ENCODE measurements around the gene PRRX1.

Gene PRRX1

DNA sequence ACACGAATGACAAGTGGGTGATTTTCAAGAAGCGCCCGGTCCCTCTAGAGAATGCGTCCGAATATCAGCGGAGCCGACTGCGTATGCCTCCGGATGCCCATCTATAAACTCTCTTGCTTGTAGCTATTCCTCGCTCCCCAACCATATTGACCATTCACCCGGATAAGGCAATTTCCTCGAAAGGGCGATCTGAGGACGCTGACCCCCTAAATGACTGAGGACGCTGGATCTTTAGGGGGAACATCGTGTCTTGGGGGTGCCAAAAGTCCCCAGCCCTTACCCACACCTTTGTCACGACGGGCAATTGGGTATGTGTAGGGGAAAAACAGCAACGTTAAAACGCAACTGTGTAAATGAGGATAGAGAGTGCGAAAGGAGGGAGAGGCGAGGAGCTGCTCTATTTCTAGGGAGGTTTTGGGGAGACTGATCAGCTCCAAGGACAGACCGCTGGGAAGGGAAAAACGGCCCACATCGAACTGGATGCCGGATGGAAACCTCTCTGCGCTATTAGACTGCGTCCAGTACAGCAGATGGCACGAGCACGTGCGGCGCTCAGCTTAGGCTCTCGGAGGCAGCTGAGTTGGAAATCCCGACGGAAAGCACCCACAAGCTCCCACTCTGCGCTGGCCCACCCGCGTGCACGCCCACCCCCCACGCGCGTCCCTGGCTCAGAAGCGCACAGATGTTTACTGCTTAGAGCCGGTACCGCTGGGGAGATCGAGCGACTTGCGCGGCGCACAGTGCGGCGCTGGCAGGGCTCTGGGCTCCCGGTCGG, 2.9 kb upstream of the PRRX1 start:
- no peak overlapping the region for H3K4me2 ChIP-seq (ENCODE audit: low read depth, low read length)

DNA sequence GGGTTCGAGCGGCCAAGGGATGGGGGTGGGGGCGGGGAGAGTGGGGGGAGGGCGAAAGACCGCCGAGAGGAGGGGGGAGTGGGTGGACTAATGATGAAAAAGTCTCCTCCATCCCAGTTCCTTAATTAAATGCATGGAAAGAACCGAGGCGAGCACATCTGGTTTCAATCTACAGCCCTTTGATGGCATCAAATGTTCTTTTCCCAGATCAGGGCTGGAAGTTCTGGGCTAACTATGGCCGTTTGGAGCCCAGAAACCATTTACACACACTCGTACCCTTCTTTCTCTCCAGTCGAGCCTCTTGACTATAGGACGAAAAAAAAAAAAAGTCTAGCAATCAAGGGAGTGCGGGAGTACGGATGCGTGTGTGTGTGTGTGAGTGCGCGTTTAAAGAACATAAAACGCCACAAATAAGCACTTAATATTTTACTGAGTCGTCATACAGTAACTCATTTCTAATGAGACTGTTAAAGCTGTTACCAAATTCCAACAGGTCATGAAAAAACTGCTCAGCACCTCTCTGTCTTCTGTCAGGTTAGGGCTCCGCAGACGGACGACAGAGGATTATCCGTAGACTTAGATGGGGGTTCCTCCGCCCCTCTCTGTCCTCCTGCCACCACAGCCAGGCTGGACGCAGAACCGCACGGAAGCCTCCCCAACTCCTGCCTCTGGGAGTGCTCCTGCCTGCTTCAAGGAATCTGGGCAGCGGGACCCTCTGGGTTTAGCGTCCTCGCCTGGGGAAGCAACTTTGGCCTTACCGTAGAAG, 2.1 kb upstream of the PRRX1 start:
- Histone ChIP-seq H3K9me3 (replicated peaks; ENCODE audit: insufficient read depth, low read length) (no peaks in the 10 kb centered on the region), H3K27me3 (replicated peaks; ENCODE audit: insufficient read depth, low read length) (peaks cover 31% of the 10 kb centered on the region), H3K9me2 (replicated peaks; ENCODE audit: insufficient read depth, low read length) (no peaks in the 10 kb centered on the region), H3K27ac (ENCODE audit: low read length) (no peak overlapping the region), H4K20me1 (ENCODE audit: insufficient read depth, low read length) (no peaks in the 10 kb centered on the region), H3K4me3 (ENCODE audit: low read length) (0 out of 2 replicates have a peak overlapping the region, but pooled peaks have one; percentile 32), H3K4me2 (ENCODE audit: low read depth, low read length) (peak overlapping the region; percentile 18; the same call in 1 of the 2 replicates), H3K9ac (ENCODE audit: low read length) (no peak overlapping the region), H3F3A (ENCODE audit: insufficient read depth, low read length) (no peaks in the 10 kb centered on the region), H3K79me2 (ENCODE audit: low read length) (no peaks in the 10 kb centered on the region), H3K36me3 (replicated peaks; ENCODE audit: insufficient read depth, low read length) (no peaks in the 10 kb centered on the region), H3K4me1 (ENCODE audit: low read length) (no peaks in the 10 kb centered on the region), H2AFZ (ENCODE audit: low read length) (no peak overlapping the region)
- TF ChIP-seq EZH2phosphoT487 (IDR thresholded peaks at IDR 0.05; ENCODE audit: low read length), result no peak
- TF ChIP-seq, protein P1, sequence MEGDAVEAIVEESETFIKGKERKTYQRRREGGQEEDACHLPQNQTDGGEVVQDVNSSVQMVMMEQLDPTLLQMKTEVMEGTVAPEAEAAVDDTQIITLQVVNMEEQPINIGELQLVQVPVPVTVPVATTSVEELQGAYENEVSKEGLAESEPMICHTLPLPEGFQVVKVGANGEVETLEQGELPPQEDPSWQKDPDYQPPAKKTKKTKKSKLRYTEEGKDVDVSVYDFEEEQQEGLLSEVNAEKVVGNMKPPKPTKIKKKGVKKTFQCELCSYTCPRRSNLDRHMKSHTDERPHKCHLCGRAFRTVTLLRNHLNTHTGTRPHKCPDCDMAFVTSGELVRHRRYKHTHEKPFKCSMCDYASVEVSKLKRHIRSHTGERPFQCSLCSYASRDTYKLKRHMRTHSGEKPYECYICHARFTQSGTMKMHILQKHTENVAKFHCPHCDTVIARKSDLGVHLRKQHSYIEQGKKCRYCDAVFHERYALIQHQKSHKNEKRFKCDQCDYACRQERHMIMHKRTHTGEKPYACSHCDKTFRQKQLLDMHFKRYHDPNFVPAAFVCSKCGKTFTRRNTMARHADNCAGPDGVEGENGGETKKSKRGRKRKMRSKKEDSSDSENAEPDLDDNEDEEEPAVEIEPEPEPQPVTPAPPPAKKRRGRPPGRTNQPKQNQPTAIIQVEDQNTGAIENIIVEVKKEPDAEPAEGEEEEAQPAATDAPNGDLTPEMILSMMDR (IDR thresholded peaks at IDR 0.05; ENCODE audit: low read length), result no peak
- TF ChIP-seq EZH2 (optimal IDR thresholded peaks at IDR 0.05; ENCODE audit: low read depth, low read length), result no peak
- DNase-seq, result no peak

More for the DNA sequence above, 2.9 kb upstream of the PRRX1 start:
- Histone ChIP-seq H3K9ac (ENCODE audit: low read length) (no peak overlapping the region), H2AFZ (ENCODE audit: low read length) (no peak overlapping the region), H3K9me2 (replicated peaks; ENCODE audit: insufficient read depth, low read length) (no peaks in the 10 kb centered on the region), H3K79me2 (ENCODE audit: low read length) (no peaks in the 10 kb centered on the region), H4K20me1 (ENCODE audit: insufficient read depth, low read length) (no peaks in the 10 kb centered on the region), H3K9me3 (replicated peaks; ENCODE audit: insufficient read depth, low read length) (no peaks in the 10 kb centered on the region), H3K4me1 (ENCODE audit: low read length) (no peaks in the 10 kb centered on the region), H3K27ac (ENCODE audit: low read length) (no peak overlapping the region), H3K4me3 (ENCODE audit: low read length) (no peak overlapping the region), H3K36me3 (replicated peaks; ENCODE audit: insufficient read depth, low read length) (no peaks in the 10 kb centered on the region), H3K27me3 (replicated peaks; ENCODE audit: insufficient read depth, low read length) (peaks cover 31% of the 10 kb centered on the region), H3F3A (ENCODE audit: insufficient read depth, low read length) (no peaks in the 10 kb centered on the region)
- TF ChIP-seq EZH2phosphoT487 (IDR thresholded peaks at IDR 0.05; ENCODE audit: low read length) (no peak), EZH2 (optimal IDR thresholded peaks at IDR 0.05; ENCODE audit: low read depth, low read length) (no peak)
- TF ChIP-seq, protein P1 (IDR thresholded peaks at IDR 0.05; ENCODE audit: low read length), result no peak
- DNase-seq, result no peak

DNA sequence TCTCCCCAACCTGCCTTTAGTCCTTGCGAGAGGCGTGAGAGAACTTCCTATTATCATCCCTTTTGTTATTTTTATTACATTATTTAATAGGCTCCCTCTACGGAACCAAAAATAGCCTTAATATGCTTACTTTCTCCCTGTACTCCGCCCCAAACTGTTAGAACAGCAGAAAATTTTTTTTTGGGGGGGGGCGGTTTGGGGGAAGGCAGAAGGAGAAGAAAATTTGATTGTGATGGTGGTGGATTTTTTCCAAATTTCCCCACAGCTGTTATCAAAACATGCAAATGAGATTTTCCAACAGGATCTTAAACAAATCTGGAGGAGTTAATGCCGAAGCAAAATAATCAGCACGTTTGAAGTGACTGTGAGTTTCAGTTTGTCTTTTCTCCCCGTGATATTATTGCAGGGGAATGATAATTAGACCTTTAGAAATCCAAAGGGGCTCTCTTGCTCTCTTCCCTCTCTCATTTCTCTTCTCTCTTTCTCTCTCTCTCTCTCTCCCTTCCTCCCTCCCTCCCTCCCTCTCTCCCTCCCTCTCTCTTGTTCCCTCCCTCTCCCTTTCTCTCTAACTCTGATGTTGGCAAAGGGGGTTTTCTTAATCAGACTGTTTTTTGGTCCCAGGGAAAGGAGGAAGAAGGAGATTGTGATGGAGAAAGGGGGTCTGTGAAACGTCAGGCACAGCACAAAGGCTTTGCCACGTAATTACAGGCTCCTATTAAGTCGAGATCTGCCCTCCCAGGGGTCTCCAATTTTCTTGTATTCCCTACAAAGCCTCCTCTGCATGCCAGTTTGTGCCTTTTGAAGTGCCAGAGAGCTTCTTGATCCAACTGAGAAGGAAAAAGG, 1.1 kb upstream of the PRRX1 start:
- H3K4me1 ChIP-seq (ENCODE audit: low read length), result no peaks in the 10 kb centered on the region
- H3F3A ChIP-seq (ENCODE audit: insufficient read depth, low read length), result no peaks in the 10 kb centered on the region
- H2AFZ ChIP-seq (ENCODE audit: low read length), result no peak overlapping the region; the same call in 1 of the 2 replicates
- H3K9ac ChIP-seq (ENCODE audit: low read length), result no peak overlapping the region
- peak overlapping the region; percentile 18; the same call in 1 of the 2 replicates for H3K4me2 ChIP-seq (ENCODE audit: low read depth, low read length)
- peak overlapping the region; percentile 32; the same call in 1 of the 2 replicates for H3K4me3 ChIP-seq (ENCODE audit: low read length)
- no peak overlapping the region for H3K27ac ChIP-seq (ENCODE audit: low read length)
- TF ChIP-seq EZH2phosphoT487 (IDR thresholded peaks at IDR 0.05; ENCODE audit: low read length) (no peak), EZH2 (optimal IDR thresholded peaks at IDR 0.05; ENCODE audit: low read depth, low read length) (no peak)
- TF ChIP-seq, protein P1 (IDR thresholded peaks at IDR 0.05; ENCODE audit: low read length), result no peak
- H4K20me1 ChIP-seq (ENCODE audit: insufficient read depth, low read length), result no peaks in the 10 kb centered on the region
- H3K9me3 ChIP-seq (replicated peaks; ENCODE audit: insufficient read depth, low read length), result no peaks in the 10 kb centered on the region
- H3K27me3 ChIP-seq (replicated peaks; ENCODE audit: insufficient read depth, low read length), result peaks cover 31% of the 10 kb centered on the region
- no peaks in the 10 kb centered on the region for H3K9me2 ChIP-seq (replicated peaks; ENCODE audit: insufficient read depth, low read length)
- no peaks in the 10 kb centered on the region for H3K79me2 ChIP-seq (ENCODE audit: low read length)
- no peaks in the 10 kb centered on the region for H3K36me3 ChIP-seq (replicated peaks; ENCODE audit: insufficient read depth, low read length)
- no peak for DNase-seq

Measured in MM.1S (cell line).